Transverse colon (tissue), 3 donors: ENCODE results near the gene COL3A1.

Experiments used
- POLR2A ChIP-seq: fragments of 450-650 bp; IDR thresholded peaks from one replicate; pipeline ENCODE4 v1.6.1; 2016; ENCODE audit warnings: antibody characterized with exemption, mild to moderate bottlenecking, moderate library complexity
- TF ChIP-seq, protein P1 (sequence below), 5 experiments: fragments of 200-600 bp in 3 of 5; fragments of 450-650 bp in 2 of 5; sonication (generic) in 3 of 5; IDR thresholded peaks; 1 replicate in 2 of 5; 2 replicates in 3 of 5; pipeline ENCODE4 v1.5.1; 2016 to 2017; ENCODE audit warnings: antibody characterized with exemption in 5 of 5, inconsistent platforms in 3 of 5, mild to moderate bottlenecking in 2 of 5, moderate library complexity in 1 of 5

- TF ChIP-seq, protein P1, sequence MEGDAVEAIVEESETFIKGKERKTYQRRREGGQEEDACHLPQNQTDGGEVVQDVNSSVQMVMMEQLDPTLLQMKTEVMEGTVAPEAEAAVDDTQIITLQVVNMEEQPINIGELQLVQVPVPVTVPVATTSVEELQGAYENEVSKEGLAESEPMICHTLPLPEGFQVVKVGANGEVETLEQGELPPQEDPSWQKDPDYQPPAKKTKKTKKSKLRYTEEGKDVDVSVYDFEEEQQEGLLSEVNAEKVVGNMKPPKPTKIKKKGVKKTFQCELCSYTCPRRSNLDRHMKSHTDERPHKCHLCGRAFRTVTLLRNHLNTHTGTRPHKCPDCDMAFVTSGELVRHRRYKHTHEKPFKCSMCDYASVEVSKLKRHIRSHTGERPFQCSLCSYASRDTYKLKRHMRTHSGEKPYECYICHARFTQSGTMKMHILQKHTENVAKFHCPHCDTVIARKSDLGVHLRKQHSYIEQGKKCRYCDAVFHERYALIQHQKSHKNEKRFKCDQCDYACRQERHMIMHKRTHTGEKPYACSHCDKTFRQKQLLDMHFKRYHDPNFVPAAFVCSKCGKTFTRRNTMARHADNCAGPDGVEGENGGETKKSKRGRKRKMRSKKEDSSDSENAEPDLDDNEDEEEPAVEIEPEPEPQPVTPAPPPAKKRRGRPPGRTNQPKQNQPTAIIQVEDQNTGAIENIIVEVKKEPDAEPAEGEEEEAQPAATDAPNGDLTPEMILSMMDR (IDR thresholded peaks at IDR 0.05) = no peak
- no peak for TF ChIP-seq POLR2A
Measured at GRCh38 chr2:188969651-188970050, 4.5 kb upstream of the COL3A1 start.
